ENCODE results near the gene ANKRD23. TPM values are rescaled to one million over a fixed set of nuclear protein-coding genes. Genes with fewer than 3 reads are reported as not detected.

Gene ANKRD23
- total RNA-seq, 4 donors from 2014 or later = 6.1 to 22.3 (median 7.2) TPM

- no peak overlapping the region for H3K27ac ChIP-seq
- 66% methylated on average over 7 of the region's 7 CpGs for WGBS
- peaks cover 10% of the 10 kb centered on the region for H3K4me1 ChIP-seq
- H3K4me3 ChIP-seq = no peak overlapping the region
- H3K36me3 ChIP-seq = peaks cover 33% of the 10 kb centered on the region
- TF ChIP-seq CTCF (IDR thresholded peaks at IDR 0.05) (no peak), POLR2A (IDR thresholded peaks at IDR 0.05) (no peak), EP300 (IDR thresholded peaks at IDR 0.05) (no peak), POLR2AphosphoS5 (IDR thresholded peaks at IDR 0.05) (no peak)
- H3K9me3 ChIP-seq = no peaks in the 10 kb centered on the region
- DNase-seq (ENCODE audit: low spot score in 2 of 2) = no peak
- H3K27me3 ChIP-seq = no peaks in the 10 kb centered on the region
These were observed 1.2 kb downstream of the ANKRD23 start for GRCh38 chr2:96842600-96842999.

- peaks cover 30% of the 10 kb centered on the region for H3K36me3 ChIP-seq
- no peak for DNase-seq (ENCODE audit: low spot score in 2 of 2)
- WGBS = 84% methylated on average over 13 of the region's 16 CpGs
- H3K27me3 ChIP-seq = no peaks in the 10 kb centered on the region
- TF ChIP-seq EP300 (IDR thresholded peaks at IDR 0.05) = no peak
- no peak for TF ChIP-seq CTCF (IDR thresholded peaks at IDR 0.05)
- no peak for TF ChIP-seq POLR2A (IDR thresholded peaks at IDR 0.05)
- TF ChIP-seq POLR2AphosphoS5 (IDR thresholded peaks at IDR 0.05) = no peak
- no peak overlapping the region for H3K27ac ChIP-seq
- H3K9me3 ChIP-seq = no peaks in the 10 kb centered on the region
- peaks cover 10% of the 10 kb centered on the region for H3K4me1 ChIP-seq
- no peak overlapping the region for H3K4me3 ChIP-seq
These were observed 1.9 kb downstream of the ANKRD23 start for GRCh38 chr2:96841701-96842495.

- Histone ChIP-seq H3K27ac (no peak overlapping the region), H3K4me3 (no peak overlapping the region), H3K9me3 (no peaks in the 10 kb centered on the region), H3K36me3 (peaks cover 30% of the 10 kb centered on the region), H3K4me1 (peaks cover 10% of the 10 kb centered on the region), H3K27me3 (no peaks in the 10 kb centered on the region)
- WGBS = 89% methylated on average over 15 of the region's 37 CpGs
- TF ChIP-seq EP300 (IDR thresholded peaks at IDR 0.05) (no peak), CTCF (IDR thresholded peaks at IDR 0.05) (no peak), POLR2A (IDR thresholded peaks at IDR 0.05) (no peak), POLR2AphosphoS5 (IDR thresholded peaks at IDR 0.05) (no peak)
- DNase-seq (ENCODE audit: low spot score in 2 of 2) = no peak
These were observed 3.7 kb downstream of the ANKRD23 start for GRCh38 chr2:96839875-96840850.

GRCh38 chr2:96839293-96839874 is 4.4 kb downstream of the ANKRD23 start:
- DNase-seq (ENCODE audit: low spot score in 2 of 2) = no peak
- Histone ChIP-seq H3K27ac (no peak overlapping the region), H3K36me3 (peaks cover 37% of the 10 kb centered on the region), H3K4me1 (peaks cover 10% of the 10 kb centered on the region), H3K27me3 (no peaks in the 10 kb centered on the region), H3K9me3 (no peaks in the 10 kb centered on the region), H3K4me3 (no peak overlapping the region)
- 25% methylated on average over 2 of the region's 42 CpGs for WGBS
- TF ChIP-seq POLR2AphosphoS5 (IDR thresholded peaks at IDR 0.05) (no peak), POLR2A (IDR thresholded peaks at IDR 0.05) (no peak), EP300 (IDR thresholded peaks at IDR 0.05) (no peak), CTCF (IDR thresholded peaks at IDR 0.05) (no peak)
